Parathyroid adenoma (tissue), 2 donors: Measurements from ENCODE around the gene LRRC23.

ENCODE experiments used
- H2AFZ ChIP-seq: fragments of 300-600 bp; sonication (generic); one replicate; pipeline ENCODE4 v1.7.0; 2017; ENCODE audit warnings: antibody characterized with exemption, mild to moderate bottlenecking
- H3K27ac ChIP-seq: fragments of 300-600 bp; sonication (generic); one replicate; pipeline ENCODE4 v1.7.0; 2017
- H3K27me3 ChIP-seq: fragments of 300-600 bp; sonication (generic); one replicate; pipeline ENCODE4 v1.7.0; 2017; ENCODE audit warnings: low read length; ENCODE audit not compliant: control insufficient read depth, insufficient read depth
- H3K36me3 ChIP-seq: fragments of 300-600 bp; sonication (generic); one replicate; pipeline ENCODE4 v1.7.0; 2017; ENCODE audit warnings: low read length; ENCODE audit not compliant: control insufficient read depth, insufficient read depth
- H3K4me1 ChIP-seq: fragments of 300-600 bp; sonication (generic); one replicate; pipeline ENCODE4 v1.7.0; 2017; ENCODE audit warnings: control low read depth
- H3K4me2 ChIP-seq: fragments of 300-600 bp; sonication (generic); one replicate; pipeline ENCODE4 v1.7.0; 2017; ENCODE audit warnings: low read length
- H3K4me3 ChIP-seq: fragments of 300-600 bp; sonication (generic); one replicate; pipeline ENCODE4 v1.7.0; 2017; ENCODE audit warnings: low read depth, low read length
- H3K79me2 ChIP-seq: fragments of 300-600 bp; sonication (generic); one replicate; pipeline ENCODE4 v1.7.0; 2017; ENCODE audit warnings: control low read depth
- H3K9ac ChIP-seq: fragments of 300-600 bp; sonication (generic); one replicate; pipeline ENCODE4 v1.7.0; 2017; ENCODE audit warnings: mild to moderate bottlenecking
- H3K9me3 ChIP-seq: fragments of 300-600 bp; sonication (generic); one replicate; pipeline ENCODE4 v1.7.0; 2017; ENCODE audit warnings: low read length; ENCODE audit not compliant: control insufficient read depth
- TF ChIP-seq, protein P1 (sequence below): fragments of 300-600 bp; sonication (generic); IDR thresholded peaks from one replicate; pipeline ENCODE4 v1.7.0; 2017; ENCODE audit warnings: antibody characterized with exemption, mild to moderate bottlenecking
- donor health status: primary hyperparathyroidism.

Gene LRRC23

DNA sequence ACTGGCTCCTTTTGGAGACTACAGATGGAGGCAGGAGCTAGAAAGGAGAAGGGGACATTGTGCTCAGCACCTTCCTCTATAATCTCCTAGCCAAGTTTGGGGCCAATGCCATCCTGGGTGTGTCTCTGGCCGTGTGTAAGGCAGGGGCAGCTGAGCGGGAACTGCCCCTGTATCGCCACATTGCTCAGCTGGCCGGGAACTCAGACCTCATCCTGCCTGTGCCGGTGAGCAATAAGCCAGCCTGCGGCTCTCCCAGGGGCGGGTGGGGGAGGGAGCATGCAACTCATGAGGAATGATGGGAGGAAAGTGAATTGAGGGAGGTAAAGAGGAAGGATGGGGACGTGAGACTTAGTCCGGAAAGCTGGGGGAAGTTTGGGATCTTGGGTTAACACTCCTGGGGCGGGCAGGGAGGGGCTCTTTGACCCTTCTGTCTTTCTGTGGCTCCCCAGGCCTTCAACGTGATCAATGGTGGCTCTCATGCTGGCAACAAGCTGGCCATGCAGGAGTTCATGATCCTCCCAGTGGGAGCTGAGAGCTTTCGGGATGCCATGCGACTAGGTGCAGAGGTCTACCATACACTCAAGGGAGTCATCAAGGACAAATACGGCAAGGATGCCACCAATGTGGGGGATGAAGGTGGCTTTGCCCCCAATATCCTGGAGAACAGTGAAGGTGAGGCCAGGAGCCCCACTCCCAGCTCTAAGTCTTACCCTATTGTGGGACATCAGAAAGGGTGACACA is 13.0 kb downstream of the LRRC23 start:
- Histone ChIP-seq H3K27me3 (no peaks in the 10 kb centered on the region), H2AFZ (no peak overlapping the region), H3K79me2 (no peaks in the 10 kb centered on the region), H3K4me2 (no peak overlapping the region), H3K27ac (no peak overlapping the region), H3K9me3 (no peaks in the 10 kb centered on the region), H3K36me3 (no peaks in the 10 kb centered on the region), H3K4me1 (no peaks in the 10 kb centered on the region), H3K4me3 (no peak overlapping the region), H3K9ac (no peak overlapping the region)
- TF ChIP-seq, protein P1, sequence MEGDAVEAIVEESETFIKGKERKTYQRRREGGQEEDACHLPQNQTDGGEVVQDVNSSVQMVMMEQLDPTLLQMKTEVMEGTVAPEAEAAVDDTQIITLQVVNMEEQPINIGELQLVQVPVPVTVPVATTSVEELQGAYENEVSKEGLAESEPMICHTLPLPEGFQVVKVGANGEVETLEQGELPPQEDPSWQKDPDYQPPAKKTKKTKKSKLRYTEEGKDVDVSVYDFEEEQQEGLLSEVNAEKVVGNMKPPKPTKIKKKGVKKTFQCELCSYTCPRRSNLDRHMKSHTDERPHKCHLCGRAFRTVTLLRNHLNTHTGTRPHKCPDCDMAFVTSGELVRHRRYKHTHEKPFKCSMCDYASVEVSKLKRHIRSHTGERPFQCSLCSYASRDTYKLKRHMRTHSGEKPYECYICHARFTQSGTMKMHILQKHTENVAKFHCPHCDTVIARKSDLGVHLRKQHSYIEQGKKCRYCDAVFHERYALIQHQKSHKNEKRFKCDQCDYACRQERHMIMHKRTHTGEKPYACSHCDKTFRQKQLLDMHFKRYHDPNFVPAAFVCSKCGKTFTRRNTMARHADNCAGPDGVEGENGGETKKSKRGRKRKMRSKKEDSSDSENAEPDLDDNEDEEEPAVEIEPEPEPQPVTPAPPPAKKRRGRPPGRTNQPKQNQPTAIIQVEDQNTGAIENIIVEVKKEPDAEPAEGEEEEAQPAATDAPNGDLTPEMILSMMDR: no peak

DNA sequence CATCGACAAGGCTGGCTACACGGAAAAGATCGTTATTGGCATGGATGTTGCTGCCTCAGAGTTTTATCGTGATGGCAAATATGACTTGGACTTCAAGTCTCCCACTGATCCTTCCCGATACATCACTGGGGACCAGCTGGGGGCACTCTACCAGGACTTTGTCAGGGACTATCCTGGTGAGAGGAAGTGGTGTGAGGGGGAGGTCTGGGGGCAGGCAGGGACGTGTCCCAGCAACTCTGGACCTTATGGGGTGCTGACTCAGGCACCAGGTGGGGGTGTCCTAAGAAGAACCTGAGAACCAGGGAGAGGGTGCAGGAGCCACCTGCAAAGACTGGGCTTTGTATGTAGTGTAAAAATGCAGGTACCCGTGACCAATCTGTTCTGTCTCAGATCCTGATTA is 15.0 kb downstream of the LRRC23 start:
- TF ChIP-seq, protein P1: no peak
- Histone ChIP-seq H3K36me3 (no peaks in the 10 kb centered on the region), H3K27ac (no peak overlapping the region)

DNA sequence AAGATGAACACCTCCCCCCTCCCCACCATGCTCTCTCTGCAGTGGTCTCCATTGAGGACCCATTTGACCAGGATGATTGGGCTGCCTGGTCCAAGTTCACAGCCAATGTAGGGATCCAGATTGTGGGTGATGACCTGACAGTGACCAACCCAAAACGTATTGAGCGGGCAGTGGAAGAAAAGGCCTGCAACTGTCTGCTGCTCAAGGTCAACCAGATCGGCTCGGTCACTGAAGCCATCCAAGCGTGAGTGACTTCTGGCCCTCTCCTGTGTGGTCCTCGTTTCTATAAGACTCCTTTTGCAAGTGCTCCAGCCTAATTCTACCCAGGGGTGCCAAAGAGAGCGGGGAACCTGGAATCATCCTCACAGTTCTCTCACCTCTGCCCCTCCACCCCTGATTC is 16.9 kb downstream of the LRRC23 start:
- no peak overlapping the region for H3K4me3 ChIP-seq
- no peak overlapping the region for H2AFZ ChIP-seq
- no peaks in the 10 kb centered on the region for H3K9me3 ChIP-seq
- H3K27ac ChIP-seq: no peak overlapping the region
- H3K9ac ChIP-seq: no peak overlapping the region
- no peaks in the 10 kb centered on the region for H3K27me3 ChIP-seq
- TF ChIP-seq, protein P1: no peak
- no peak overlapping the region for H3K4me2 ChIP-seq
- H3K4me1 ChIP-seq: peaks cover 20% of the 10 kb centered on the region
- no peaks in the 10 kb centered on the region for H3K79me2 ChIP-seq
- H3K36me3 ChIP-seq: no peaks in the 10 kb centered on the region

More for the DNA sequence above, 15.0 kb downstream of the LRRC23 start:
- Histone ChIP-seq H3K27me3 (no peaks in the 10 kb centered on the region), H3K79me2 (no peaks in the 10 kb centered on the region), H3K9ac (no peak overlapping the region), H3K4me3 (no peak overlapping the region), H3K4me2 (no peak overlapping the region), H3K9me3 (no peaks in the 10 kb centered on the region), H2AFZ (no peak overlapping the region), H3K4me1 (peaks cover 3% of the 10 kb centered on the region)

DNA sequence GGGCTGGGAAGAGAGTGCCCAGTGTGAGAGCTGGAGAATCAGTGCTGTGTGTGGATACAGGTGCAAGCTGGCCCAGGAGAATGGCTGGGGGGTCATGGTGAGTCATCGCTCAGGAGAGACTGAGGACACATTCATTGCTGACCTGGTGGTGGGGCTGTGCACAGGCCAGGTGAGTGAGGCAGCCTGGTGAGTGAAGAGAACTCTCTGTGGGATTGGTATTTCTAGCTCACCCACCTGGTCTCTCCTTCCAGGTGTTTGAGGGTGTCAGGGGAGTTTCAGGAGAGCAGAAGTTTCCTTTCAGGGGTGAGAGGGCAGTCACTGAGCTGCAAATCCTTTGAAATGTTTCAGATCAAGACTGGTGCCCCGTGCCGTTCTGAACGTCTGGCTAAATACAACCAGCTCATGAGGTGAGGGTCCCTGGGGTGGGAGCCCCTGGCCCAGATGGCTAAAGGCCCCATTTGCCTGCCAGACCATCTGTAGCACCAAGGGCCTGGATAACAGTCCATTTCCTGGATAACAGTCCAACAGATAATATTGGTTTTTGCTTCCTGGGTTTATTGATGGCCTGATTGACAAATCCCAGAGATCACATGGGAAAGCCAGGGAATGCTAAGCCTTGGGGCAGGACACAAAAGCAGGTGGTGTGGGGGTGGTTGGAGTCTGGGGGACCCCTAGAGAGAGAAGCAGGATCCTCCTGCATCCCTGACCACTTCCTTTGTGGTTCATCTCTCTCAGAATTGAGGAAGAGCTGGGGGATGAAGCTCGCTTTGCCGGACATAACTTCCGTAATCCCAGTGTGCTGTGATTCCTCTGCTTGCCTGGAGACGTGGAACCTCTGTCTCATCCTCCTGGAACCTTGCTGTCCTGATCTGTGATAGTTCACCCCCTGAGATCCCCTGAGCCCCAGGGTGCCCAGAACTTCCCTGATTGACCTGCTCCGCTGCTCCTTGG is 17.6 kb downstream of the LRRC23 start:
- peaks cover 27% of the 10 kb centered on the region for H3K4me1 ChIP-seq
- H3K79me2 ChIP-seq: peaks cover 1% of the 10 kb centered on the region
- H3K4me2 ChIP-seq: no peak overlapping the region
- H3K36me3 ChIP-seq: no peaks in the 10 kb centered on the region
- H3K4me3 ChIP-seq: no peak overlapping the region
- H3K27ac ChIP-seq: no peak overlapping the region
- no peaks in the 10 kb centered on the region for H3K27me3 ChIP-seq
- no peaks in the 10 kb centered on the region for H3K9me3 ChIP-seq
- TF ChIP-seq, protein P1: no peak
- no peak overlapping the region for H3K9ac ChIP-seq
- H2AFZ ChIP-seq: no peak overlapping the region
